Activated T-helper 1 cell treated with Interleukin-2 at 50 U/mL for 16 hours (primary cell): ENCODE measurements around the gene QRSL1.
"Not testable (repeated sequence)": the region's sequence is repeated elsewhere in the genome, so short reads cannot be mapped to it uniquely, and the experiment has no call there.

ENCODE experiments used
- DNase-seq: peaks from one replicate; pipeline ENCODE4 v3.0.0-alpha.2; 2020; ENCODE audit warnings: low read depth

Gene QRSL1

DNA sequence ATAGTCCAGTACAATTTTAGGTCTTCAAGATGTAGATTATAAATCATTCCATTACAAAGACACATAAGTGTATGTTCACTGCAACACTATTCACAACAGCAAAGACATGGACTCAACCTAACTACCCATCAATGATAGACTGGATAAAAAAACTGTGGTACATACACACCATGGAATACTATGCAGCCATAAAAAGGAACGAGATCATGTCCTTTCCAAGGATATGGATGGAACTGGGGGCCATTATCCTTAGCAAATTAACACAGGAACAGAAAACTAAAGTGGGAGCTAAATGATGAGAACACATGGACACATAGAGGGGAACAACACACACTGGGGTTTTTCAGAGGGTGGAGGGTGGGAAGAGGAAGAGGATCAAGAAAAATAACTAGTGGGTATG is 6.3 kb upstream of the QRSL1 start:
- no peak for DNase-seq

DNA sequence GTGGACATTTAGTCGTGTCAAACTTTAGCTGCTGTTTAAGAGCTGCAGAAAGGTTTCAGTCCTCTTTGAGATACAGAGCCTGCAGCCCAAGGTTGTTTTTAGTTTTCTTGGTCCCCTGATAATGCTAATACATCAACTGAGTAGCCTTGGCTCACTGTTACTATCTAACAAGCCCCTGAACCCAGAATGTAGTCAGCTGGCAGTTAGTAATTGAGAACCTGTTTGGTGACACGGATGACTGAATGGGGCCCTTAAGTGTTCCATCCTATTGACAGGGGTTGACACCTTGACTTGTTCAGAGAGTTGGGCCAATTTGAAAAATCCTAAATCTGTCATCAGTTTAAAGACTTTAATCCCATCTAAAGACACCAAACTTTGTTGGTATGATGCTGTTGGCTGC is 2.9 kb upstream of the QRSL1 start:
- DNase-seq, result no peak

DNA sequence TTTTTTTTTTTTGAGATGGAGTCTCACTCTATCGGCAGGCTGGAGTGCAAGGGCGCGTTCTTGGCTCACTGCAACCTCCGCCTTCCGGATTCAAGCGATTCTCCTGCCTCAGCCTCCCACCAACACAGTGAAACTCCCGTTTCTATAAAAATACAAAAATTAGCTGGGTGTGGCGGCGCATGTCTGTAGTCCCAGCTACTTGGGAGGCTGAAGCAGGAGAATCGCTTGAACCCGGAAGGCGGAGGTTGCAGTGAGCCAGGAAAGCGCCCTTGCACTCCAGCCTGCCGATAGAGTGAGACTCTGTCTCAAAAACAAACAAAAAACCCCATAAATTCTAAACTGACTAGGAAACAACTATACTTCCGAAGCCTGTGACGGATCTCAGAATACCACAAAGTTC is 1.6 kb upstream of the QRSL1 start:
- DNase-seq, result not testable (repeated sequence)

DNA sequence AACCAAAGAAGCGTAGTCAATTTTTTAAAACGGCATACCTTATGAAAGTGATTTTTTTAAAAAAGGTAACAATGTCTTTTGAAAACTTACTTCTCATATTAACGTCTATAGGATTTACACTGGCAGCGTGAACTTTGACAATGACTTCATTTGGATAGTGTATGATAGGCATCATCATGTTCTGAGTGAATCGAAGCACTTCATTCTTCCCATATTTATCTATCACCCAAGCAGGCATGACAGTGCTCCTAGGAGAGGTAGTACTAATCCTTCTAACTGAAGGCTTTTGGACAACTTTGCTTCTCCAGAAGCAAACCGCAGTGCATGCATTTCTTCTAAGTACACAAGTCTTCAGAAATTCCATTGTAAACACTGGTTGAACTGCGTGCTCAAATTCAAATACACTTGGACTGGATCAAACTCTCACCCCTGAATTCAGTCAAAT is 698 bp upstream of the QRSL1 start:
- DNase-seq, result no peak

DNA sequence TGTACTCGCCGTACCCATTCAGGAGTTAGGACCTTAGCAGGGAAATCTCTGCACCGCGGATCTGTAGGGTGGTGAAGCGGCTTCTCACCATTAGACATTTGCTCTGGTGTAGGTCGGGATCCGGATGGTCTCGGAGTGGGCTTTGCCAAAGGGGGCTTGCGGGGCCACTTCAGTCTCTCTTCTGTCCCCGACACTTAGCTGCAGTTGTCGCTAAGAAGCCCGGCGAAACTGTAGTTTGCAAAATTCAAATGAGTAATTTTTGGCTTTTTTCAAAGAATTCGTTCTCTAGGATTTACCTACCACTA is 433 bp downstream of the QRSL1 start:
- DNase-seq, result no peak

DNA sequence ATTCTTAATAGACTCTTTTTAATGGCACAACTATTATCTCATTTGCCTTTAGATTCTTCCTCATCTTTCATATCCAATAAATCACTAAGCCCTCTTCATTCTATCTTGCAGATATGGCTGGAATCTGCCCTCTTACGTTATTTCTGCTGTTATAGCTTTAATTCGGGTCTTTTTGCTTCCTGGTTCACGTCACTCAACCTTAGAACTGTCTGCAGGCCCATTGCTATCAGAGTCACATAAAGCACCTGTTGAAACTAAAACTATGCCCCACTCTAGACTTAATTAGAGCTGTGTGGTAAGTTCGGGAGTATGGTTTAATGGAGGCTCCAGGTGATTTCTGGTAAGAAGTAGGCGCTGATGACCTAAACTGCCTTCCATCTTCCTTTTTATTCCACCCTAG is 988 bp downstream of the QRSL1 start:
- DNase-seq, result no peak

DNA sequence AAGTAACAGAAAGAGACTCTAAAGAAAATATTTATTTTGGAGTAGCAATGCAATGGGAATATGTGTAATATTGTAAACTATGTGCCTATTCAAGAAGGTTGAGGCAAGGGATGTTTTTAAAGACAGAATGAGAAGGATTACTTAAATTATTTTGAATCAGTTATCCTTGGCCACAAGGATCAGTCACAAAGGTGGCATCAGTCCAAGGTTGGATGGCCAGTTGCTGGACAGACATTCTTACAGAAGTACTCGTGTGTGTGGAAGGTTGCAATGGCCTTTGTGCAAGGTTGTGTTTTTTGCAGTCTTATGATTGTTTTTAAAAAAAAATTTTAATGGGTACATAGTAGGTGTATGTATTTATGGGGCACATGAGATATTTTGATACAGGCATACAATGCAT is 2.0 kb downstream of the QRSL1 start:
- DNase-seq, result no peak

DNA sequence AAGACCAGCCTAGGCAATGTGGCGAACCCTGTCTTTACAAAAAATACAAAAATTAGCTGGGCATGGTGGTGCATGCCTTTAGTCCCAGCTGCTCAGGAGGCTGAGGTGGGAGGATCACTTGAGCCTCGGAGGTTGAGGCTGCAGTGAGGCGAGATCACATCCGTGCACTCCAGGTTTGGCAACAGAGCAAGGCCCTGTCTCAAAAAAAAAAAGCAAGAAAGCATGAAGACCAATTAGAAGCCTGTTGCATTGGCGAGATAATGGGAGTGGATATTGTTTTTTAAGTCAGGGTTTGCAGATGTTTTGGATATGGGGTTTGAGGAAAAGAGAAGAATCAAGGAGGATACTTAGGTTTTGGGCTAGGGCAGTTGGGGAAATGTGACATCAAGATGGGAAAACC is 5.2 kb downstream of the QRSL1 start:
- no peak for DNase-seq

DNA sequence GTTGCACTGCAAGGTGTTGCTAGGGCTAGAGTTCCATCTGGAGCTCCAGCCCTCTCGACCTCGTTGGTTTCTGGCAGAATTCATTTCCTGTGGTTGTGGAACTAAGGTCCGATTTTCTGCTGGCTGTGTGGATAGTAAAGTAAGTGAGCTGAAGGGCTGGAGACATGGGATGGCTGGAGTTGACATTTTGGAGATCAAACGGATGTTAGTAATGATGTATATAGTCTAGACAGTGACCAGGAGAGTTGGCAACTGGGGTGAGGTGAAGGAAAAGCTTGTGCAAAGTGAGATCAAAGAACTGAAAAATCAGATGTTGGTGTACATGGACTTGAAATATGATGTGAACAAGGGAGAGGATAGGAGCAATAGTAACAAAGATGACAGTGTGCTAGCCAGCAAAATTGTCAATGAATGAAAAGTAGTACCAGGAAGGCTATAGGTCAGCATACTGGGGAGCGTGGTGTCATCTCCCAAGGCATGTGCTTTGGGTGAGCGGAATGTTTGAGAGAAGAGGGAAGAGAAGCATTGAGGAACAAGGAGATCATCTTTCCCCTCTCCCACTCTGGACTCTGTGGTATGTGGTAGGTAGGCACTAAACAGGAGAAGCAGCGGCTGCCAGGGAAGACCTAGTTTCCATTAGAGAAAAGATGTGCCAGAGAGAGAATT is 7.8 kb downstream of the QRSL1 start:
- DNase-seq, result no peak

DNA sequence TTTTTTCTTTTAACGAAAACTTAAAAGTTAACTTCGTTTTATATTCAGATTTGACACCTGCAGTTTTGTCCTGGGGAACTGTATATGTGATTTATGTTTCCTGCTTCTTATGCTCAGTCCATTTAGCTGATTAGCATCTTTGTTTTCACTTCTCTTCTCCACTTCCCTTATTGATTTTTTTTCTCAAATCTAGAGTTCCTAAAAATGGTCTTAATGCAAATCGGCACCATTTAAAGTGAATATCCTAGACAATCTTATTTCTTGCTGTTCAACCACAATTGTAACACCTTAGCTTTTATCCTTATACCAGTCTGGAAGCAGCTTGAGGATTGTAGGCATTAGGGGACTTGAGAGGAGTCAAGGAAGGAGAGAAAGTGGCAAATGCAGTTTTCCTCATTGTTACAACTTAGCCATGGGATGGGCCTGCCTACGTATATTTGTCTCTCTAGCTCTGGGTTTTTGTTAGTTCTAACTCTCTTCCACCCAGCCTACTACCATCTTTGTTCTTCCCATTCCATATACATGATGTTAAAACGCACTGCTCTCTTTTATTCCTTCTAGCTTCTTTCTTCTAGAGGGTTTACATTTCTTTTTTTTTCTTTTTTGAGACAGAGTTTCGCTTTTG is 8.5 kb downstream of the QRSL1 start:
- DNase-seq, result no peak

DNA sequence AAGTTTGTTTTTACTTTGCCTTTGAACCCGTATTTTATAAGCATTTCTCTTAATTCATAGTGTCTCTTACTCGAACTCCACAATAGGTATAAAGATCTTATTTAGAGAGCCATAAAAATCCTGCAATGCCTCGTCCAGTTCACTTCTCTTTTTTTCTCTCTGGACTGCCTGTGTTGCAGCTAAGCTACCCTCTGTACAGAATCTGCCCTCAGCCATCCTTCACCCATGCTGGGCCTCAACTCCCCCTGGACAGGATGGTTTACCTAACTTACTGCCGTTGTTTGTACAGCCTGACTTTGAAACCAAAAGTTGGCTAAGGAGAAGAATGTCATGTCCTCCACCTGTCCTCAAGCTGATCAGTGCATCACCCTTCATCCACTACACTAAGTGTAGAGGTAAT is 10.4 kb downstream of the QRSL1 start:
- no peak for DNase-seq

DNA sequence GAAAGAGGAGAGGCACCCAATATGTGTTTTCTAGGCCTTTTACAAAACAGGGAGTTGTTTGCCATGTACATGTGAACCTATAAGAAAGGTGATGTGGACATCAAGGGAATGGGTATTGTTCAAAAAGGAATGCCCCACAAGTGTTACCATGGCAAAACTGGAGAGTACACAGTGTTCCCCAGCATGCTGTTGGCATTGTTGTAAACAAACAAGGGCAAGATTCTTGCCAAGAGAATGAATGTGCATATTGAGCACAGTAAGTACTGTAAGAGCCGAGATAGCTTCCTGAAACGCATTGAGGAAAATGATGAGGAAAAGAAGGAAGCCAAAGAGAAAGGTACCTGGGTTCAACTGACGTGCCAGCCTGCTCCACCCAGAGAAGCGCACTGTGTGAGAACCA is 13.1 kb downstream of the QRSL1 start:
- no peak for DNase-seq

DNA sequence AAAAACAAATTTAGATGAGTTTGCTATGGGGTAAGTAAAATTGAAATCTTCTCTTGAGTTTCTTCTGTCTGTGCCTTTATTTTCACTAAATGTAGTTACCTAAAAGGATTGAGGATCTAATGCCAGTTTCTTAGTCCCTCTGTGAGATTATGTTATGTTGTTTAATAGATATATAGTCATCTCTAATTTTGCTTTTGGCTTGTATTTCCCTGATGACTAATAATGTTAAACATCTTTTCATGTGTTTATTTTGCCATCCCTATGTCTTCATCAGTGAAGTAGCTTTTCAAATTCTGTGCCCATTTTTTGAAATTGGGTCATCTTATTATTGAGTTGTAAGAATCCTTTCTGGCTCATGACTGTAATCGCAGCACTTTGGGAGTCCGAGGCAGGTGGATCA is 13.7 kb downstream of the QRSL1 start:
- DNase-seq, result no peak

DNA sequence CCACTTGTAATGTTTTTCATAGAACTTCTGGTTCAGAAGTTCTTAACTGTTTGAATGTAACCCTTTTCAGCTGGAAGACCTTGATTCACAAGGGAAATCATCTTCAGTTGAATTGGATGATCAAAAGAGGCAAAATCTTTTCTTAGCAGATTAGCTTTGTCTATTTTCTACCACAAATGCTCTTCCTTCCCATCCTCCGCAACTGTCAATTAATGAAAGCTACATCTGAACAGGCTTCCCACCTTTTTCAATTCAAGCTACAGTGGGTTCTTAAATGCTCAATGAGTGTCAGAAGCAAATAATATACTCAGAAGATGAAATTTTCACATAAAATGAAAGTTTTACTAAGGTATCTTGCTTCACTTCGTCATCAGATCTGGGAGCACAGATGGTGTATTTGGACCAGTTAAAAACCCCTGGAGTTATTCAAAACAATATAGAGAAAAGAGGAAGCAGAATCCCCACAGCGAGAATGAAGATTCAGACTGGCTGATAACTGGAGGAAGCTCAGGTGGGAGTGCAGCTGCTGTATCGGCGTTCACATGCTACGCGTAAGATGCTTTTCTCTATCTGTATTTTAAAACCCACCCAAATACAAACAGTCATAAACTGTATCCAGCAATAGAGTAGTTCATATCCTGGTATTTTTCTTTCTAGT is 19.4 kb downstream of the QRSL1 start:
- no peak for DNase-seq

DNA sequence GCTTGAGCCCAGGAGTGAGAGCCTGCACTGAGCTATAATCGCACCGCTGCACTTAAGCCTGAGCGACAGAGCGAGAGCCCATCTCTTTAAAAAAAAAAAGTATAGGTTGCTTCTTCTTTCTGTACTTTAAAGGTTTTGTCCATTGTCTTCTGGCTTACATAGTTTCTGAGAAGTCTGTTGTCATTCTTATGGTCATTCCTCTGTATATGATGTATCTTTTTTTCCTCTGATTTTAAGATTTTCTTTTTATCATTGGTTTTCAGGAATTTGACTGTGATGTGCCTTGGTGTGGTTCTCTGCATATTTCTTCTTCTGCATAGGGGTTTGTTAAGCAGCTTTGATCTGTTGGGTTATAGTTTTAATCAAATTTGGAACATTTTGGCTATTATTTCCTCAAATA is 29.1 kb downstream of the QRSL1 start:
- no peak for DNase-seq

DNA sequence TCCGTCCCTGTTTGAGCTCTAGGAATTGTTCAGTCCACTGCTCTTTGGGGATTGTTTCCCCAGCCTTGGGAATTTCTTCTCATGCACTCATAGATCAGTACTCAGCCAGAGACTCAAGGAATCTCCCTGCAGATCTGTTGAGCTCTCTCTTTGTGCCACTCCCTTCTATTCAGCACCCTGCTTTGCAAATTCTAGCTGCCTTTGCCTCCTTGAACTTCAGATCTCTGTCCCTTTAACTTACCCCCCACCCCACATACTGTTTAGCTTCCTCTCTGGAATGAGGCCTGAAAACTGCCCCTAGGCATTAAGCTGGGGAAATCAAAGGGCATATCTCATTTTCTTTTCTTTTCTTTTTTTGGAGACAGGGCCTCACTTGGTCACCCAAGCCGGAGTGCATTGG is 30.5 kb downstream of the QRSL1 start:
- DNase-seq, result no peak

DNA sequence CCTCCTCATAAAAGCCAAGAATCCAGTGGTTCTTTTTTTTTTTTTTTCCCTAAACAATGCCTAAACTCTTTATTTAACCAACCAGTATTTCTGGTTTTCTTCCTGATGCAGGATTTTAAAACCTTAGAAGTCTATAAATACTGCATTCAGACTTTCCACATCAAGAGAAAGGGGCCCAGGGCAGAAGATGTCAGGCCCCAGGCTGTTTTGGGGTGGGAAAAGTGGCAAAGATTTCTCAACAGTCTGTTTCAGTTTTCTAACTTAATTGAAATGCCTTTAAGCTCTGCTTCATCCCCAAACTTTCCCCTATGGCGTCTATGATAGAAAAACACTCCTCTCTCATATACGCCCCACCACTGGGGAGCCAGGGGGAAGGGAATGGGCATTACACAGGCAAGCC is 33.1 kb downstream of the QRSL1 start:
- DNase-seq, result no peak

DNA sequence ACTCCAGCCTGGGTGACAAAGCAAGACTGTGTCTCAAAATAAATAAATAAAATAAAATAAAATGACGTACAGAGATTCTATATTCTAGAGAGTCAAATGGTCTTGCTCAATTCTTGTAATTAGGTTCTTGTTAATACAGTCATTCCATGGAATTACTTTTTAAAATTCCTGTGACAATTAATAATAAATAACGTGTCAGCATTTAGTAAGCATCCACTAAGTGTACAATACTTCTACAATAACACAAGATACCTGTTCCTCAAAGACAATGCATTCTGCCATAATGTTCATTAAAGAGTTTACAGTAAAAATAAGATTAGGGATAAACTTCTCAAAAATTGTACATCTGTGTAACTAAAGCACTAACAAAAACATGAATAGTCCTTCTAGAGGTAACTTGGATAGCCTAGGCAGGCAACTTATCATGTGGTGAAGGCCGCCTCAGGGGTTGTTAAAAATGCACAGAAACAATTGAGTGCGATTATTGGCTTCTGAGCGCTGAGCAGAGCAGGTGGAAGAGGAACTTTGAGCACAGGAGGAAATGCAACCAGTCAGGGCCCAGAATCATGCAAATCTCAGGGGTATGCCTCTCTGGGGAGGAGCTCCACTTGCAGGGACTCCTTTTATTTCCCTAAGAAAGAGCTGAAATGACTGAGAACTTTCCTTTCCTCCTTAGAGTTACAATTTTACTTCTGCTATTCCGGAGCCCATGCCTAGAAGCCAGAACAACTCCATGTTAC is 37.1 kb downstream of the QRSL1 start:
- DNase-seq, result no peak

DNA sequence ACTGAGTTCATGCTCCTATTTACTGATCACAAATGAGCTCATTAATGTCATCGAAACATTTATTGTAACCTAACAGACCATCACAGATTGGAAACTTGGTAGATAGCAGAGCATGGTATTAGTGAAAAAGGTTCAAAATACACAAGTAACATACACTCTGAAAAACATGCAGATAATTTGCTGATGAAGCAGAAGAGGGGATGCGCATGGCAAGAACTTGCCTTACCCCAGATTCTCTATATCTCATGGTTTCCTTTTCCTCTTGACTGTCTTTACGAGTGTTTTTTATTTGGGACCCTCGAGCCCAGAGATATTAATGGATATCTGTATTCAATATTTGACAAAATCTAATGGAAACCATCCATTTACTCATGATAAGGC is 37.6 kb downstream of the QRSL1 start:
- DNase-seq, result no peak

DNA sequence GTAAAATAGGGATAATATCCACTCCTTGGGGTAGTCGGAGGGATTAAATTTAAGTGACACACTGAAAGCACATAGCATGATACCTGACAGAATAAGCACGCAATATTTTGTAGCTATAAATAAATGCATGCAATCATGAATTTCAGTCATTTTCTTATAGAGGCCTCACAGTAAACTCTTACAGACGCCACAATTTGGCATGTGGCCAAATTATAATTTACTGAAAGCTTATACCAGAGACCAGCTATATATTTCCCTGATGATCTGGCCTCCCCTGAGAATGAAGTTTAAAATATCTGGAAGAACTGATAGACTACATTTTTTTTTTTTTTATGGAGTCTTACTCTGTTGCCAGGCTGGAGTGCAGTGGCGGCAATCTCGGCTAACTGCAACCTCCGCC is 40.9 kb downstream of the QRSL1 start:
- DNase-seq, result no peak

DNA sequence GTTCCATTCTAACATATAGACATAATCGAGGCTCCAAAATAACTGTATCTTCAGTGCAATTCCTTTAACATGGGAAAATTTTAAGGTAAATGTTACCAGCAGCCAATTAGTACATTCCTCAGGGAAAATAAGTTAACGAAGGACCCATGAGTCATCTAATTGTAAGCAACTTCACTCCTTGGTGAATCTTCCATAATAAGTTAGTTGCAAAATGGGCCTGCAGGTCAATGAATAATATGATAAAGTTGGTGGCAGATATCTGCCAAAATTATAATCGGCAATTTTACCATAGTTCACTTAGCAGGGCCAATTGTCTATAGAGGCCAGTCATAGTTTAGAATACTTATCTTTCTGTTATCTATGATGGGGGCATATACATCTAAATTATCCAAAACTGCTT is 42.3 kb downstream of the QRSL1 start:
- DNase-seq, result no peak

DNA sequence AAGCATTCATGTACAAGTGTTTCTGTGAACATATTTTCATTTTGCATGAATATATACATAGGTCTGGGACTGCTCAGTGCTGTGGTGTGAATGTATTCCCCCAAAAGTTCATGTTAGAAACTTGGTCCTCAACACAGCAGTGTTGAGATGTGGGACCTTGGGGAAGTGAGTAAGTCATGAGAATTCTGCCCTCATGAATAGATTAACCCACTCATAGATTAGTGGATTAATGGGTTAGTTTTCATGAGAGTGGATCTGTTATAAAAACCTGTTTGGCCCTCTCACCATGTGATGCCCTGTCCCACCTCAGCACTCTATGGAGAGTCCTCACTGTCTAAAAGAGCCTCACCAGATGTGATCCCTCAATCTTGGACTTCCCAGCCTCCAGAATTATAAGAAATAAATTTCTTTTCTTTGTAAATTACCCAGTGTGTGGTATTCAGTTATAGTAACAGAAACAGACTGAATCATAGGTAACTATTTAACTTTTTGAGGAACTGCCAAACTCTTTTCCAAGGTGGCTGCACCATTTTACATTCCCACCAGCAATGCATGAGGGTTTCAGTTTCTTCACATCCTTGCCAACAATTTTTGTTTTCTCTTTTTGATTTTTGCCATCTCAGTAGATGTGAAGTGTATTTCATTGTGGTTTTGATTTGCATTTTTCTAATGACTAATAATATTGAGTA is 45.3 kb downstream of the QRSL1 start:
- DNase-seq, result no peak

DNA sequence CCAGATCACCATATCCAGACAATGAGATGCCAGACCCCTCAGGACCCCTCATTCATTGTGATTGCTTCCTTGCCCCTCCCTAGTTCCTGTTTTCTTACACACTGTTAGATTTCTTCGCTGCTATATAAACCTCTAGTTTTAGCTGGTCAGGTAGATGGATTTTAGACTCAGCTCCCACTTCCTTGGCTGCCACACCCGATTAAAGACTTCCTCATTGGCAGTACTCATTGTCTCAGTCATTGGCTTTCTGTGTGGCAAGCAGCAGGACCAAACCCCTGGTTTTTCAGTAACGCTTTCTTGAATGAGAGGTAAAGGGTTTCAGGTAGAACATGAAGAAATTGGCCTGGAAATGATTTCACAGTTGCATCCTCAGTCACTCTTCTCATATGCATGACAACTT is 47.9 kb downstream of the QRSL1 start:
- no peak for DNase-seq
